ENCODE results near the gene BCAN.
"Not testable (repeated sequence)": the region's sequence is repeated elsewhere in the genome, so short reads cannot be mapped to it uniquely, and the experiment has no call there.

The BCAN gene, protein sequence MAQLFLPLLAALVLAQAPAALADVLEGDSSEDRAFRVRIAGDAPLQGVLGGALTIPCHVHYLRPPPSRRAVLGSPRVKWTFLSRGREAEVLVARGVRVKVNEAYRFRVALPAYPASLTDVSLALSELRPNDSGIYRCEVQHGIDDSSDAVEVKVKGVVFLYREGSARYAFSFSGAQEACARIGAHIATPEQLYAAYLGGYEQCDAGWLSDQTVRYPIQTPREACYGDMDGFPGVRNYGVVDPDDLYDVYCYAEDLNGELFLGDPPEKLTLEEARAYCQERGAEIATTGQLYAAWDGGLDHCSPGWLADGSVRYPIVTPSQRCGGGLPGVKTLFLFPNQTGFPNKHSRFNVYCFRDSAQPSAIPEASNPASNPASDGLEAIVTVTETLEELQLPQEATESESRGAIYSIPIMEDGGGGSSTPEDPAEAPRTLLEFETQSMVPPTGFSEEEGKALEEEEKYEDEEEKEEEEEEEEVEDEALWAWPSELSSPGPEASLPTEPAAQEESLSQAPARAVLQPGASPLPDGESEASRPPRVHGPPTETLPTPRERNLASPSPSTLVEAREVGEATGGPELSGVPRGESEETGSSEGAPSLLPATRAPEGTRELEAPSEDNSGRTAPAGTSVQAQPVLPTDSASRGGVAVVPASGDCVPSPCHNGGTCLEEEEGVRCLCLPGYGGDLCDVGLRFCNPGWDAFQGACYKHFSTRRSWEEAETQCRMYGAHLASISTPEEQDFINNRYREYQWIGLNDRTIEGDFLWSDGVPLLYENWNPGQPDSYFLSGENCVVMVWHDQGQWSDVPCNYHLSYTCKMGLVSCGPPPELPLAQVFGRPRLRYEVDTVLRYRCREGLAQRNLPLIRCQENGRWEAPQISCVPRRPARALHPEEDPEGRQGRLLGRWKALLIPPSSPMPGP

GRCh38 chr1:156641761-156642264 lies at the start of gene BCAN:
TSS of gene BCAN (plus strand) at chr1:156642117. CDS start at chr1:156646055, 3,938 bp downstream.
- DNase-seq (ENCODE audit: low read depth) = no peak

GRCh38 chr1:156592158-156592909 lies 49.6 kb upstream of the BCAN start:
- no peak for DNase-seq (ENCODE audit: low read depth)

GRCh38 chr1:156592910-156593660 lies 48.8 kb upstream of the BCAN start:
- DNase-seq (ENCODE audit: low read depth) = no peak

DNA sequence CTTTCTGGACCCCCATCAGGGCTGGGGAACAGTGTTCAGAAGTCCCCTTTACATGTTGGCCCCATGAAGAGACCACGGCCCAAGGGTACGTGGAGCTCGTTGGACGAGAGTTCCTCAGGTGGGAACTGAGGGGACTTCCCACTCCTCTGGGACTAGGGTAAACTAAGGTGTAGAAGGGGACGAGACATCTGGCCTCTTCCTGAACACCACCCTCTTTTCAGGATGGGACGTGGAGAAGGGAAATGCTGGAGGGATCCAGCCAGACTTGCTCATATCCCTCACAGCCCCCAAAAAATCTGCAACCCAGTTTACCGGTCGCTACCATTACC lies 48.3 kb upstream of the BCAN start:
- DNase-seq (ENCODE audit: low read depth) = no peak

- DNase-seq (ENCODE audit: low read depth) = no peak
Observed at GRCh38 chr1:156594190-156594589, 47.7 kb upstream of the BCAN start.

DNA sequence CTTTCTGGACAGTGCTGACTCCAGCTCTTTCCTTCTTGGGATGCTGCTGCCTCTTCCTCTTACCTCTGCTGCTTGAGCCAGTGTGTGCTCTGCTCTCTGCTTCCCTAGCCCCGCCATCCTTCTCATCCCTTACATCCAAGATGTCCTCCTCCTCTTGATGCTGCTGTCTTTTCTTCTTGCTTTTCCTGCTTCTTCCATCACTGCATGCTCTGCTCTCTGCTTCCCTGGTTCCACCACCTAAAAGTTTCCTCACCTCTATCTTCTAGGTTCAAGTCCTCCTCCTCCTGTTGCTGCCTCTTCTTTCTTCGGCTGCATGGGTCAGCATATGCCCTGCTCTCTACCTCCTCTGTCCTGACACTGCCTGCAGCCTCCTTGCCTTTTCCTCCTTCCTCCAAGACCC lies 46.9 kb upstream of the BCAN start:
- no peak for DNase-seq (ENCODE audit: low read depth)

- DNase-seq (ENCODE audit: low read depth) = no peak
Observed at GRCh38 chr1:156596426-156596825, 45.5 kb upstream of the BCAN start.

DNA sequence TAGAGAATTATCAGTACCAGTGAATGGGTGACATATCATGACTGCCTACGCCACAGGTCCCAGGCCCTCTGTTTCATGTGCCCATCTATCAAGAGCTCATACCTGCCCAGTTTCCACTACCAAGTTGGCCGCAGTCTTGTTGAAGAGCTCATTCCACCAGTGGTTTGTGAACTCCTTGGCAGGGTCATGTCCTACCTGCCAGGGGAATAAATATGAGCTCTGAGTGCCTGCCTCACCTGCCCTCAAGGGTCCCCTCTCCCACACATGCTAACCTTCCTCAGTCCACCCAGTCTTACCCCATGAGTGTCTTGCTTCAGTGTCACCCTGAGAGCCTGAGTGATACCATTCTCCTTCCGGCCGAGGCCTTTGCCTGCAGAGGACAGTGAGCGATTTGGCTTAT lies 43.8 kb upstream of the BCAN start:
- DNase-seq (ENCODE audit: low read depth) = no peak

- no peak for DNase-seq (ENCODE audit: low read depth)
Observed at GRCh38 chr1:156598731-156599432, 43.0 kb upstream of the BCAN start.

DNA sequence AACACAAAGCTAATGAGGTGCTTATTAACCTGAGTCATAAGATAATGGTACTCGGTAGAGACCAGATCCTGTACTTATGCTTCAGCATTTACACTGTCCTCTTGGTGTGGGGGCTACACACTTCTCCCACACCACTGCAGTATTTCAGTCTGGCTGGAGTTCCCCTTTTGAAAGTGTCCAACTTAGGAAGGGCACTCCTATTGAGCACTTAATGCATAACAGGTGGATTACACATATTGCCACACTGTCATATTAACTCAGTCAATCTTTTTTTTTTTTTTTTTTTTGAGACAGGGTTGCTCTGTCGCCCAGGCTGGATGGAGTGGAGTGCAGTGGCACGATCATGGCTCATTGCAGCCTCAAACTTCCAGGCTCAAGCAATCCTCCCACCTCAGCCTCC lies 42.1 kb upstream of the BCAN start:
- no peak for DNase-seq (ENCODE audit: low read depth)

DNA sequence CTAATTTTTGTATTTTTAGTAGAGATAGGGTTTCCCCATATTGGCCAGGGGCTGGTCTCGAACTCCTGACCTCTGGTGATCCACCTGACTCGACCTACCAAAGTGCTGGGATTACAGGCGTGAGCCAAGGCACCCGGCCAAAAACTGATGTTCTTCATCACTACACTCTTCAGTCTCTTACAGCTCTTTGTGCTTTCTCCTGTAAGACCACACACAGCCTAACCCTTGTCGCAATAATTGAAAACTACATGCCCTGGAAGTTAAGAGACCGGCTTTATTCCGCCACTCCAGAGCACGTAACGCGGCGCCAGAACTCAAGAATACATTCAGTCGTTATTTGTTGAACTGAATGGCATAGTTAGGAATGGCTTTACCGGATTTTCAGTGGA lies 41.2 kb upstream of the BCAN start:
- DNase-seq (ENCODE audit: low read depth) = no peak

DNA sequence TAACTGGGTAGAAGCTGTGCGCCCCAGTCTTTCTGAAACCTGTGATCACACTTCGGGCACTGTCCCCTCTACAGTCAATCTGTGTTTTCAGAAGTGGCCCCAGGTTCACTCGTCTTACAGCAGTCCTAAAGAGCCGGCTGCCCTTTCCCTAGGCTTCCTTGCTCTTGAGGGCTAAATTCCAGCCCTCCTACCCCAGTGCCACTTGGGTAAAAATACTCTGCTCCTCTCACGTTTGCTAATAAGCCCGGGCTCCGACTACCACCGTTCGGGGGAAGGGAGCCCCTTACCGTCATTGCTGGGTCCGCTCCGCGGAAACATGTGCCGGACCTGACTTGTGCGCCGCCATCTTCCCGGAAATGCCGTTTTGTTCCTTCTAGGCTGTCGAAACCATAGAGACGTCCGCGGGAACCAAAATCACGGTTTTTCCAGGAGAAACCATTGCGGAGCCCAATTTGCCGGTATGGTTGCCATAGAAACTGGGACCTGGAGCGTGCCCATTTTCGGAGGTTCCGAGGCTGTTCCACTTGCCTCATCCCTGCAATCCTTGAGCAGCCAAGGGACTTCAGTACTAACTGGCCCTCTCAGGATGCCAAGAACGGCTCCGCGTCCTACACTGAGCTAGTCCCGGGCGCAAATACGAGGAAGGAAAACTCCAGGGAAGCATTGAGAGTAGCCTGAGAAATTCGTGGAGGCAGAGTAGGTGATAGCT lies 40.6 kb upstream of the BCAN start, which contains the start of gene GPATCH4:
Gene GPATCH4, minus strand, starts transcription at position 358 of the 709 bp plus-strand sequence.
- peak; percentile 38 for DNase-seq (ENCODE audit: low read depth)

DNA sequence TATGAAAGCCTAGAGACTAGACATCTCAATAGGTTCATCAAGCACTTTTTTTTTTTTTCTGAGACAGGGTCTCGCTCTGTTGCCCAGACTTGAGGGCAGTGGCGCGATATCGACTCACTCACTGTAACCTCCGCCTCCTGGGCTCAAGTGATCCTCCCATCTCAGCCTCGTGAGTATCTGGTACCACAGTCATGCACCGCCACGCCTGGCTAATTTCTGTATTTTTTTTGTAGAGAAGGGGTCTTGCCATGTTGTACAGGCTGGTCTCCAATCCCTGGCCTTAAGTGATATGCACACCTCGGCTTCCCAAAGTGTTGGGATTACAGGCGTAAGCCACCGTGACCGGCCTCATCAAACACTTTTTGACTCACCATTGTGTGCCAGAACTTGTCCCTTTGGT lies 40.0 kb upstream of the BCAN start:
- no peak for DNase-seq (ENCODE audit: low read depth)

- DNase-seq (ENCODE audit: low read depth) = no peak
Observed at GRCh38 chr1:156602557-156602993, 39.3 kb upstream of the BCAN start.

DNA sequence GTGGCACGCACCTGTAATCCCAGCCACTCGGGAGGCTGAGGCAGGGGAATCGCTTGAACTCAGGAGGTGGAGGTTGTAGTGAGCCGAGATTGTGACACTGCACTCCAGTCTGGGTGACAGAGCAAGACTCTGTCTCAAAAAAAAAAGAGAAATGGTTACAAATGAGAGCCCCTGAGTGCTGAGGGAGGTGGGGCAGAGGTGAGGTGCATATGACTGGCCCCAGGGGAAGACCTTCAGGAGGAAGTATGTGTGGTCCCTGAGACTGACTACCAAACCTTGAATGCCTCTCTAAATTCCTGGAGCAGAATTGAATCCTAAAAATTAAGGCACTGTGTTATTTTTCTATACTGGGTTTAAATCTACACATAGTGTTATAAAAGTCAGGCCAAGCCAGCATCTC lies 34.6 kb upstream of the BCAN start:
- not testable (repeated sequence) for DNase-seq (ENCODE audit: low read depth)

DNA sequence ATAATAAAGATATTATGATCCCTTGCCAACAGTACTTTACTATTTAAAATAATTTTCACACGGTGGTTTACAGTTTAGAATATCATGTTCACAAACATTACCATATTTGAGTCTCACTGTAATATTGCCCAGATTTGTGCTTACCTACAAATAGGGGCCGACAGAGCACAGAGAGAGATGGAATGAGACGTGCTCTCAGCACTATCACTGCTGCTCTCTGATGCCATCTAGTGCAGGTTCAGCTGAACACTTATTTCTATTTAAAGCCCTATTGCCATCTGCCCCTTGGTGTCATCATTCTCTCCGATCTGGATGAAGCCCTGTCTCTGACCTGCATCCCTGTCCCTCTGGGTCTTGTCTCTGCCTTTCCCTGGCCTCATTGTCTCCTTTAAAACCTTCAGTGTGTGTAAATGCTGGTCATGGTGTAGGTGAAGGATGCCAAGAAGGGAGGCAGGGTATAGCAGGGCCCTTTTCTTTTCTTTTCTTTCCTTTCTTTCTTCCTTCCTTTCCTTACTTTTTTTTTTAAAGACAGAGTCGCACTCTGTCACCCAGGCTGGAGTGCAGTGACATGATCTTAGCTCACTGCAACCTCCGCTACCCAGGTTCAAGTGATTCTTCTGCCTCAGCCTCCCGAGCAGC lies 33.8 kb upstream of the BCAN start:
- no peak for DNase-seq (ENCODE audit: low read depth)

DNA sequence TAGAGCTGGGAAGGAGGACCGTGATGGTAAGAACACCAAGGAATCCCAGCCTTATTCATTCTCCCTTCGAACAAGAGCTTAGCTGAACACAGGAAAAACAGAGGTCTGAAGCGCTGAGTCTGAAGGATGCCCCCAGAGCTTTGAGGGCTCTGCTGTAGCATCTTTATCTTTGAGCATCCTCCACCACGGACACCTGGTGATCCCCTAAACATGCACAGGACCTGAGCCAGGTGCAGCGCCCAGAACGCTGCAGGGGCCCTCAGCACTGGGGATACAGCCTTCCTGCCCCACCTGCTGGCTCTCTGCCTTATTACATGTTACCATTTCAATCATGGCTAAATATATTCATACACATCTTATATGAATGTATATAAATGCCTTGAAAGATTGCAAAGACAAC lies 32.9 kb upstream of the BCAN start:
- DNase-seq (ENCODE audit: low read depth) = no peak

DNA sequence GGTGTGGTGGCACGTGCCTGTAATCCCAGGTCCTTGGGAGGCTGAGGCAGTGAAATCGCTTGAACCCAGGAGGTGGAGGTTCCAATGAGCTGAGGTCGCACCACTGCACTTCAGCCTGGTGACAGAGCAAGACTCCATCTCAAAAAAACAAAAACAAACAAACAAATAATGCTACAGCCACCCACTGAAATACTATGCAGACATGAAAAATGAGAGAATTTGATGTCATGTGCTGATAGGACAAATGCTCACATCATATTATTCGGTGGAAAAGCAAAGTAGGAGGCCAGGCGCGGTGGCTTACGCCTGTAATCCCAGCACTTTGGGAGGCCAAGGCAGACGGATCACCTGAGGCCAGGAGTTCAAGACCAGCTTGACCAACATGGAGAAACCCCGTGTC lies 31.8 kb upstream of the BCAN start:
- DNase-seq (ENCODE audit: low read depth) = not testable (repeated sequence)

GRCh38 chr1:156612666-156613065 lies 29.3 kb upstream of the BCAN start:
- DNase-seq (ENCODE audit: low read depth) = no peak

DNA sequence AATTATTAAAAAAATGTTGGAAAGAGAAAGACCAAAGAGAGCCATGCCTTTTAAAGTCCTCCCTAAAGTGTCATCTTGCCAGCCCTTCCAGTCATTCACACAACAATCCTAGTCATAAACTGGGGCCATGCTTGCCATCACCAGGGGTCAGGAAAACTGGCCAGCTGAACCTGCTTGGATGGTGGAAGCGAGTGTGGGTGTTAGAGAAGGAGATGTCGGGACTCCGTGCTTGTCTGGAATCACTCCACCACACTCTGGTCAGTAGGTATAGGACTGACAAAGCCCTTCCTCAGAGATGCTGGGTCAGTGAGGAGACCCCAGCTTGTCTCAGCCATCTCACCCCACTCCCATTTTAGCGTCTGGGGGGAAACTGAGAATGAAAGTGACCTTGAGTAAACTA lies 26.0 kb upstream of the BCAN start:
- DNase-seq (ENCODE audit: low read depth) = no peak
